Type B pancreatic cell (in vitro differentiated cells): ENCODE results near the gene PARD3. TPM values are rescaled to one million over a fixed set of nuclear protein-coding genes. Genes with fewer than 3 reads are reported as not detected.

Experiments used
- DNase-seq: peaks from one replicate; pipeline ENCODE4 v3.0.0; 2021; ENCODE audit warnings: mixed read lengths; ENCODE audit not compliant: unreplicated experiment; ENCODE audit errors: extremely low spot score
- H3K27ac Mint-ChIP-seq: 2 replicates; pipeline ENCODE4 v1.8.0; 2021; ENCODE audit warnings: mild to moderate bottlenecking, mixed read lengths
- H3K27me3 Mint-ChIP-seq: 2 replicates; pipeline ENCODE4 v1.8.0; 2021; ENCODE audit warnings: mixed read lengths
- H3K36me3 Mint-ChIP-seq: 2 replicates; pipeline ENCODE4 v1.8.0; 2021; ENCODE audit warnings: mixed read lengths
- H3K4me1 Mint-ChIP-seq: one replicate; pipeline ENCODE4 v1.8.0; 2021; ENCODE audit warnings: mixed read lengths; ENCODE audit not compliant: unreplicated experiment
- H3K4me3 Mint-ChIP-seq: 2 replicates; pipeline ENCODE4 v1.8.0; 2021; ENCODE audit warnings: mild to moderate bottlenecking, mixed read lengths
- H3K9me3 Mint-ChIP-seq: 2 replicates; pipeline ENCODE4 v1.8.0; 2021; ENCODE audit warnings: mixed read lengths
- total RNA-seq: library from RNA; stranded (reverse); gene quantifications from 2 replicates; pipeline ENCODE4 v1.2.1, GENCODE V29; 2021; ENCODE audit warnings: low replicate concordance
- TF ChIP-seq, protein P1 (sequence below): fragments of 200-600 bp; sonication (generic); conservative IDR thresholded peaks from 2 replicates; pipeline ENCODE4 v1.5.0; 2021; ENCODE audit warnings: antibody characterized with exemption, mild to moderate bottlenecking

The PARD3 gene
- total RNA-seq, 1 donor from 2014 or later, result 52.3 TPM

DNA sequence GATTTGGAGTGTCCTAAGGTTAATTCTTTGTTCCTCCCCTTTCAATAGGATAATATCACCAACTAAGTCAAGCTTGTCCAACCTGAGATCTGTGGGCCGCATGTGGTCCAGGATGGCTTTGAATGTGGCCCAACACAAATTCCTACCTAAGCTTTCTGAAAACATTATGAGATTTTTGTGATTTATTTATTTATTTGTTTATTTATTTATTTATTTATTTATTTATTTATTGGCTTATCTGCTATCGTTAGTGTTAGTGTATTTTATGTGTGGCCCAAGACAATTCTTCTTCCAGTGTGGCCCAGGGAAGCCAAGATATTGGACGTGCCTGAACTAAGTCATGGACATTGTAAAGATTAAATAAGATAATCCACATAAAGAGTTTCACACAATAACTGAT is 446.0 kb downstream of the PARD3 start:
- Mint-ChIP-seq H3K27me3 (no peaks in the 10 kb centered on the region), H3K4me3 (no peak overlapping the region), H3K9me3 (peaks cover 8% of the 10 kb centered on the region), H3K27ac (no peak overlapping the region), H3K36me3 (peaks cover 37% of the 10 kb centered on the region), H3K4me1 (no peaks in the 10 kb centered on the region)
- TF ChIP-seq, protein P1, sequence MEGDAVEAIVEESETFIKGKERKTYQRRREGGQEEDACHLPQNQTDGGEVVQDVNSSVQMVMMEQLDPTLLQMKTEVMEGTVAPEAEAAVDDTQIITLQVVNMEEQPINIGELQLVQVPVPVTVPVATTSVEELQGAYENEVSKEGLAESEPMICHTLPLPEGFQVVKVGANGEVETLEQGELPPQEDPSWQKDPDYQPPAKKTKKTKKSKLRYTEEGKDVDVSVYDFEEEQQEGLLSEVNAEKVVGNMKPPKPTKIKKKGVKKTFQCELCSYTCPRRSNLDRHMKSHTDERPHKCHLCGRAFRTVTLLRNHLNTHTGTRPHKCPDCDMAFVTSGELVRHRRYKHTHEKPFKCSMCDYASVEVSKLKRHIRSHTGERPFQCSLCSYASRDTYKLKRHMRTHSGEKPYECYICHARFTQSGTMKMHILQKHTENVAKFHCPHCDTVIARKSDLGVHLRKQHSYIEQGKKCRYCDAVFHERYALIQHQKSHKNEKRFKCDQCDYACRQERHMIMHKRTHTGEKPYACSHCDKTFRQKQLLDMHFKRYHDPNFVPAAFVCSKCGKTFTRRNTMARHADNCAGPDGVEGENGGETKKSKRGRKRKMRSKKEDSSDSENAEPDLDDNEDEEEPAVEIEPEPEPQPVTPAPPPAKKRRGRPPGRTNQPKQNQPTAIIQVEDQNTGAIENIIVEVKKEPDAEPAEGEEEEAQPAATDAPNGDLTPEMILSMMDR, result no peak
- DNase-seq, result no peak

DNA sequence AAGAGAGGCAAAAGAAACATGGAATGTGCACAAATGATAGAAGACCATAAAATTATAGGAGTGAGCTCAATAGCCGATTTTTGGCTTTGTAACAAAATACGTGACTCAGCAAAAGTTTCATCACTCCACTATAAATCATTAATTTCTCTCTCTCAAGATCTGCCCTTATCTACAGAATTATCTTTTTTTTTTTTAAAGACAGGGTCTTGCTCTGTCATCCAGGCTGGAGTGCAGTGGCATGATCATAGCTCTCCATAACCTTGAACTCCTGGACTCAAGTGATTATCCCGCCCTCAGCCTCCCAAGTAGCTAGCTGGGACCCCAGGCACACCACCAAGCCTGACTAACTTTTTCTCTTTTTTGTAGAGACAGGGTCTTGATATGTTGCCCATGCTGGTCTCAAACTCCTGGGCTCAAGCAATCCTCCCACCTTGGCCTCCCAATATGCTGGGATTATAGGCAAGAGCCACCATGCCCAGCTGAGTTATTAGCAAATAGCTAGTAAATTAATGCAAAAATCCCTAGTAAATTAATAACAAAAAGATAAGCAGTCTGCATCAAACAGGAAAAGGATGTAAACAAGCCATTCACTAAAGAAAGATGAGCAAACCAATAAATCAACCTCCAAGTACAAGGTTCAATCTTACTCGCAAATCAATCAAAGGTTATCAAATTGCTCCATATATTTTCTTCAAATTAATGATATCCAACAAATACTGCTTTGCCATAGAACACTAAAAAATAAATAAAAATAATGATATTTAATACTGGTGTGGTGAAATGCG is 450.7 kb downstream of the PARD3 start:
- Mint-ChIP-seq H3K4me1 (no peaks in the 10 kb centered on the region), H3K9me3 (peaks cover 3% of the 10 kb centered on the region), H3K27ac (no peak overlapping the region), H3K4me3 (no peak overlapping the region), H3K27me3 (no peaks in the 10 kb centered on the region), H3K36me3 (peaks cover 25% of the 10 kb centered on the region)
- TF ChIP-seq, protein P1, result no peak
- no peak for DNase-seq

DNA sequence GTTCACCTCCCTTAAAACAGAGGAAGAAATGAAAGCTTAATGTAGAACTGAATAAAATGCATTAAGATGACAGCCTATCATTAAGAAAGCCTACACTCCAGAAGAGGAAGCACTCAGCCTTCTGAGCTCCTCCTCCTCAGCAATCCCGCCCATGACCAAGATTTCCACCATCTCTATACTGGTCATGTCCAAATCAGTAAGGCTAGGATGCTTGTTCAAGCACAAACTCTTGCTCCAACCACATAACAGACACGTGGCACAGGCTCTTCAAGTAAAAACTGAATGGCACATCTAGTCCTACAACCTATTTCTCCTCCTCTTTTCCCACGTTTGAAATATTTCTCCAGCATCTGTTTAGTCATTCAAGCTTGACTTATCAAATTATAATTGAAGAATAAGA is 454.1 kb downstream of the PARD3 start:
- Mint-ChIP-seq H3K36me3 (peaks cover 17% of the 10 kb centered on the region), H3K27me3 (no peaks in the 10 kb centered on the region), H3K9me3 (no peaks in the 10 kb centered on the region), H3K4me3 (no peak overlapping the region), H3K4me1 (peaks cover 7% of the 10 kb centered on the region), H3K27ac (no peak overlapping the region)
- TF ChIP-seq, protein P1, result no peak
- no peak for DNase-seq

DNA sequence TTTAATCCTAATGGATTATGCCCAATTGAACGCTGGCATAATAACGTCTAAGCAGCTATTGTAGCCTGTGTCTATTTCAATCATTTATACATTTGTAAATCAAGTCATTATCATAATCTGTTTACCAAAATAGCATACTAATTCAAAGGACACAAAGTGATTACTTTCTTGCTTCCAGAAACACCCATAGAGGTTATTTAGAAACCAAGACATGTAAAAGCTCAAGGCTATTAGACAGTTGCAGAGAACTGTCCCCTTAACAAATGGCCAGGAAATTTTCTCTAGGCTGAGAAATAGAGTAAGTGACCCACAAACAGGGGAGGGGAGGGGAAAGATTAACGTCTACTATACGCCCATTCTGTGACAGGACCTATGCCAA is 455.7 kb downstream of the PARD3 start:
- no peak for DNase-seq
- Mint-ChIP-seq H3K27me3 (no peaks in the 10 kb centered on the region), H3K36me3 (peaks cover 29% of the 10 kb centered on the region)

DNA sequence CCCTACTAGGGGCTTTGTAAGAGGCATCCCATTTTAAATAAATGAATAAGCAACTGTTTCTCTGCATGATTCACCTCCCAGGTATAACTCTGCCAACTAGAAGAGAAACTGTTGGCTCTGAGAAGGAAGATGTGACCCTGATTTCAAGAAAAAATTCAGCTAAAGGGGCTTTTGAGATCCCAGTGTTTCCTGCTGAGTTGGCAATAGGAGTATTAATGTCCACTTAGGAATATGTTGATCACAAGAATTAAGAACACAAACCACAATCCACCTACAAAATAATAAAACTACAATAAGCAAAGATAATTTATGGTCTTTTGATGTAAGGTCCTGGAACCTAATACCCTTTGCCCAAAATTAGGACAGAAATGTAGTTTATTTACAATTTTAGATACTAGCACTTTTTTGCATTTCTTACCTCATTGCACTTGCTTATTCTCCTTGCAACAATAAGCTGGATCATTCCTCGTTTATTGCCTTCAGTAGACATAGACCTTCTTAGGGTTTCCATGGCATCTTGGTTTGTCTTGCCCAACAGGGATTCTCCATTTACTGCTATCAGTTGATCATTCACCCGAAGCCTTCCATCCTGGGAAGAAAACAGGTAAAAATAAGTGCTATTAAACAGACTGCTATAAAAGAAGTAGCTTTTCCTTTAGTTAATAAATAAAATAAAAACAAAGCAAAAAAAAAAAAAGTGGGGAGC is 456.2 kb downstream of the PARD3 start:
- H3K4me3 Mint-ChIP-seq, result no peak overlapping the region
- peaks cover 32% of the 10 kb centered on the region for H3K36me3 Mint-ChIP-seq
- no peak overlapping the region for H3K27ac Mint-ChIP-seq
- H3K9me3 Mint-ChIP-seq, result no peaks in the 10 kb centered on the region
- peaks cover 11% of the 10 kb centered on the region for H3K4me1 Mint-ChIP-seq
- TF ChIP-seq, protein P1, result no peak
- no peaks in the 10 kb centered on the region for H3K27me3 Mint-ChIP-seq
- no peak for DNase-seq

More for the DNA sequence above, 455.7 kb downstream of the PARD3 start:
- H3K4me3 Mint-ChIP-seq, result no peak overlapping the region
- no peak overlapping the region for H3K27ac Mint-ChIP-seq
- H3K9me3 Mint-ChIP-seq, result no peaks in the 10 kb centered on the region
- TF ChIP-seq, protein P1, result no peak
- peaks cover 10% of the 10 kb centered on the region for H3K4me1 Mint-ChIP-seq
